Esophagus muscularis mucosa (tissue), 4 donors: Measurements from ENCODE around the gene TLCD3A. TPM values are rescaled to one million over a fixed set of nuclear protein-coding genes. Genes with fewer than 3 reads are reported as not detected.

ENCODE experiments used
- DNase-seq: peaks from one replicate; pipeline ENCODE4 v3.0.0-alpha.2; 2017; ENCODE audit errors: extremely low spot score
- H3K27ac ChIP-seq, 4 donors: fragments of 200-600 bp; sonication (generic); replicated peaks in 1 of 4; 1 replicate in 3 of 4; 2 replicates in 1 of 4; pipeline ENCODE4 v1.5.1; 2016 to 2019; ENCODE audit warnings: mild to moderate bottlenecking in 1 of 4
- H3K27me3 ChIP-seq, 4 donors: fragments of 200-600 bp; sonication (generic); one replicate each; pipeline versions ENCODE4 v1.5.1 to v1.6.0; 2016 to 2019
- H3K36me3 ChIP-seq, 4 donors: fragments of 200-600 bp; sonication (generic); one replicate each; pipeline ENCODE4 v1.5.1; 2016 to 2019
- H3K4me1 ChIP-seq, 4 donors: fragments of 200-600 bp; sonication (generic); one replicate each; pipeline ENCODE4 v1.5.1; 2016 to 2019
- H3K4me3 ChIP-seq, 4 donors: fragments of 200-600 bp; sonication (generic); 1 replicate in 2 of 4; 2 replicates in 2 of 4; pipeline ENCODE4 v1.5.1; 2016 to 2019; ENCODE audit warnings: mild to moderate bottlenecking in 4 of 4, moderate library complexity in 1 of 4
- H3K9me3 ChIP-seq, 4 donors: fragments of 200-600 bp; sonication (generic); 1 replicate in 3 of 4; 2 replicates in 1 of 4; pipeline ENCODE4 v1.5.1; 2016 to 2019
- CTCF ChIP-seq, 3 experiments: fragments of 200-600 bp in 2 of 3; fragments of 450-650 bp in 1 of 3; sonication (generic) in 2 of 3; IDR thresholded peaks; one replicate each; pipeline ENCODE4 v1.5.1; 2017 to 2019; ENCODE audit warnings: antibody characterized with exemption in 3 of 3, mild to moderate bottlenecking in 2 of 3, moderate library complexity in 1 of 3
- EP300 ChIP-seq: sonication (generic); formaldehyde crosslinking; IDR thresholded peaks from one replicate; pipeline ENCODE4 v1.6.1; 2017; ENCODE audit warnings: antibody characterized with exemption
- POLR2A ChIP-seq: fragments of 450-650 bp; IDR thresholded peaks from one replicate; pipeline ENCODE4 v1.6.1; 2017; ENCODE audit warnings: antibody characterized with exemption, moderate library complexity, mild to moderate bottlenecking, low read depth
- POLR2AphosphoS5 ChIP-seq, 2 donors: sonication (generic); formaldehyde crosslinking; IDR thresholded peaks; one replicate each; pipeline ENCODE4 v1.6.1; 2017; ENCODE audit warnings: antibody characterized with exemption in 2 of 2
- WGBS: methylation state at CpG from one replicate; pipeline ENCODE4 v1.1.5; 2018; 5-methylcytosine and 5-hydroxymethylcytosine counted together
- intact Hi-C: fragments of 100-400 bp; cut with DNase I; formaldehyde crosslinking; loops from one replicate; pipeline ENCODE4 v1.15.1; 2023
- total RNA-seq, 4 donors: library from RNA; depleted of rRNA; stranded (reverse); fragments of >200 nt; gene quantifications; one replicate each; pipeline versions ENCODE4 v1.1.0 to v1.2.1, GENCODE V29; 2016

Gene TLCD3A
- total RNA-seq, 4 donors from 2014 or later, result 2.1 to 10.8 (median 5.1) TPM

GRCh38 chr17:731644-732066, 741 bp upstream of the TLCD3A start:
- intact Hi-C loops, result loop anchor here (2.0 kb wide), 1 partner anchor 19 kb away; no protein-coding TSS in a partner anchor
- Histone ChIP-seq H3K27me3 (no peaks in the 10 kb centered on the region), H3K27ac (peak overlapping the region; percentile 85 to 93 (median 89)), H3K36me3 (no peaks in the 10 kb centered on the region), H3K9me3 (no peaks in the 10 kb centered on the region), H3K4me1 (peaks cover 4 to 26% (median 21%) of the 10 kb centered on the region in 4 donors), H3K4me3 (peak overlapping the region; percentile 82 to 89 (median 86))
- DNase-seq, result no peak
- TF ChIP-seq CTCF (IDR thresholded peaks at IDR 0.05), result no peak
- no peak for TF ChIP-seq POLR2A
- no peak for TF ChIP-seq POLR2AphosphoS5 (IDR thresholded peaks at IDR 0.05)
- TF ChIP-seq EP300, result no peak
- no CpG with 5 or more reads among the region's 26 CpGs for WGBS

GRCh38 chr17:732902-733720, 715 bp downstream of the TLCD3A start:
- H3K4me3 ChIP-seq, result peak overlapping the region; percentile 82 to 89 (median 86)
- H3K9me3 ChIP-seq, result no peaks in the 10 kb centered on the region
- TF ChIP-seq EP300 (no peak), POLR2A (no peak), CTCF (IDR thresholded peaks at IDR 0.05) (no peak), POLR2AphosphoS5 (IDR thresholded peaks at IDR 0.05) (no peak)
- H3K27ac ChIP-seq, result peak overlapping the region; percentile 85 to 93 (median 89)
- intact Hi-C loops, result loop anchor here (2.0 kb wide), 1 partner anchor 18 kb away; no protein-coding TSS in a partner anchor
- 18% methylated on average over 21 of the region's 57 CpGs for WGBS
- DNase-seq, result no peak
- peaks cover 0 to 1% (median under 1%) of the 10 kb centered on the region in 4 donors for H3K36me3 ChIP-seq
- peaks cover 4 to 26% (median 21%) of the 10 kb centered on the region in 4 donors for H3K4me1 ChIP-seq
- no peaks in the 10 kb centered on the region for H3K27me3 ChIP-seq

GRCh38 chr17:733743-734142, 1.3 kb downstream of the TLCD3A start:
- 75% methylated on average over 10 of the region's 10 CpGs for WGBS
- DNase-seq, result no peak
- Histone ChIP-seq H3K9me3 (no peaks in the 10 kb centered on the region), H3K27ac (no peak overlapping the region), H3K4me3 (peak overlapping the region in 2 of 4 donors; percentile 85 to 89), H3K27me3 (no peaks in the 10 kb centered on the region), H3K36me3 (peaks cover 0 to 8% (median 6%) of the 10 kb centered on the region in 4 donors), H3K4me1 (peaks cover 4 to 26% (median 21%) of the 10 kb centered on the region in 4 donors)
- intact Hi-C loops, result loop anchor here (2.0 kb wide), 1 partner anchor 17 kb away; no protein-coding TSS in a partner anchor
- no peak for TF ChIP-seq CTCF (IDR thresholded peaks at IDR 0.05)
- no peak for TF ChIP-seq POLR2A
- TF ChIP-seq EP300, result no peak
- TF ChIP-seq POLR2AphosphoS5 (IDR thresholded peaks at IDR 0.05), result no peak

- H3K4me3 ChIP-seq, result no peak overlapping the region
- intact Hi-C loops, result no loop called here
- H3K27me3 ChIP-seq, result no peaks in the 10 kb centered on the region
- H3K4me1 ChIP-seq, result peaks cover 4 to 14% (median 10%) of the 10 kb centered on the region in 4 donors
- peaks cover 12 to 44% (median 37%) of the 10 kb centered on the region in 4 donors for H3K36me3 ChIP-seq
- TF ChIP-seq CTCF (IDR thresholded peaks at IDR 0.05) (no peak), POLR2AphosphoS5 (IDR thresholded peaks at IDR 0.05) (no peak), EP300 (no peak), POLR2A (no peak)
- no peak for DNase-seq
- no peaks in the 10 kb centered on the region for H3K9me3 ChIP-seq
- no peak overlapping the region for H3K27ac ChIP-seq
- 90% methylated on average over 13 of the region's 13 CpGs for whole genome bisulfite sequencing
Observed at GRCh38 chr17:737561-738113, 5.2 kb downstream of the TLCD3A start.
